IMR-90 (cell line): ENCODE results near the gene DSTYK. TPM values are rescaled to one million over a fixed set of nuclear protein-coding genes. Genes with fewer than 3 reads are reported as not detected.

Experiments used
- ATAC-seq: fragments of 200-7000 bp; cut with Tn5 transposase; 2 replicates; pipeline ENCODE4 v1.9.1; 2020; ENCODE audit warnings: low read depth, mild to moderate bottlenecking, moderate library complexity
- BruUV-seq: library from RNA; stranded (reverse); fragments of 400-500 nt; replicated peaks from 2 replicates; lab custom pipeline; 2021; lab: Mats Ljungman, UMichigan
- CTCF ChIA-PET: fragments of 300-600 bp; formaldehyde crosslinking; extraction: SDS; loops from one replicate; lab custom pipeline; 2021; ENCODE audit warnings: antibody characterized with exemption; lab: Yijun Ruan, JAX
- POLR2A ChIA-PET: fragments of 300-600 bp; sonication (Branson Sonifier 250); formaldehyde crosslinking; loops from one replicate; lab custom pipeline; 2022; ENCODE audit warnings: antibody characterized with exemption; ENCODE audit not compliant: unreplicated experiment; lab: Charles Lee
- DNase-seq: peaks from one replicate; pipeline ENCODE4 v3.0.0; 2013
- H2AFZ ChIP-seq: replicated peaks from 2 replicates; pipeline ENCODE3; 2013; ENCODE audit warnings: low read length, mild to moderate bottlenecking; ENCODE audit not compliant: poor library complexity
- H2AK5ac ChIP-seq: 2 replicates; pipeline ENCODE4 v1.6.1; 2013; ENCODE audit warnings: low read depth, low read length, inconsistent platforms
- H2AK9ac ChIP-seq: replicated peaks from 2 replicates; pipeline ENCODE3; 2013; ENCODE audit warnings: mild to moderate bottlenecking, low read depth, low read length, moderate library complexity; ENCODE audit not compliant: poor library complexity
- H2BK120ac ChIP-seq: 2 replicates; pipeline ENCODE4 v1.6.1; 2013; ENCODE audit warnings: low read depth, low read length, inconsistent platforms
- H2BK15ac ChIP-seq: 3 replicates; pipeline ENCODE4 v1.6.1; 2013; ENCODE audit warnings: low read depth, low read length, inconsistent platforms
- H2BK20ac ChIP-seq: 2 replicates; pipeline ENCODE4 v1.6.1; 2013; ENCODE audit warnings: low read depth, mild to moderate bottlenecking, inconsistent platforms, low read length, moderate library complexity
- H2BK5ac ChIP-seq: 2 replicates; pipeline ENCODE4 v1.6.1; 2013; ENCODE audit warnings: mild to moderate bottlenecking, low read depth, low read length, inconsistent platforms; ENCODE audit not compliant: poor library complexity, severe bottlenecking
- H3K14ac ChIP-seq: replicated peaks from 2 replicates; pipeline ENCODE4 v1.6.1; 2013; ENCODE audit warnings: low read depth, low read length, inconsistent platforms
- H3K18ac ChIP-seq: 2 replicates; pipeline ENCODE4 v1.6.1; 2013; ENCODE audit warnings: low read depth, low read length, control low read depth
- H3K23ac ChIP-seq: 2 replicates; pipeline ENCODE4 v1.6.1; 2013; ENCODE audit warnings: low read depth, low read length, inconsistent platforms
- H3K27ac ChIP-seq: 2 replicates; pipeline ENCODE4 v1.5.1; 2013; ENCODE audit warnings: mild to moderate bottlenecking, control low read depth, low read length; ENCODE audit not compliant: insufficient read depth
- H3K27me3 ChIP-seq: 2 replicates; pipeline ENCODE4 v1.6.1; 2013; ENCODE audit warnings: low read length; ENCODE audit not compliant: control insufficient read depth, insufficient read depth
- H3K36me3 ChIP-seq: 2 replicates; pipeline ENCODE4 v1.6.1; 2013; ENCODE audit warnings: low read length, mixed read lengths; ENCODE audit not compliant: control insufficient read depth, insufficient read depth
- H3K4ac ChIP-seq: 2 replicates; pipeline ENCODE4 v1.6.1; 2013; ENCODE audit warnings: low read depth, low read length, inconsistent platforms
- H3K4me1 ChIP-seq: 2 replicates; pipeline ENCODE4 v1.6.1; 2013; ENCODE audit warnings: low read length, mixed read lengths; ENCODE audit not compliant: control insufficient read depth, insufficient read depth
- H3K4me2 ChIP-seq: 2 replicates; pipeline ENCODE4 v1.6.1; 2013; ENCODE audit warnings: low read depth, mild to moderate bottlenecking, control low read depth, low read length, moderate library complexity
- H3K4me3 ChIP-seq: 2 replicates; pipeline ENCODE4 v1.5.1; 2013; ENCODE audit warnings: low read depth, mild to moderate bottlenecking, control low read depth, low read length, moderate library complexity; ENCODE audit not compliant: insufficient read depth
- H3K56ac ChIP-seq: 2 replicates; pipeline ENCODE4 v1.6.1; 2013; ENCODE audit warnings: low read length, inconsistent platforms; ENCODE audit not compliant: insufficient read depth; ENCODE audit errors: extremely low read depth
- H3K79me1 ChIP-seq, 2 experiments: 2 replicates each; pipeline ENCODE4 v1.6.1; 2013; ENCODE audit warnings: low read length in 2 of 2, inconsistent platforms in 1 of 2, low read depth in 1 of 2
- H3K9ac ChIP-seq: 2 replicates; pipeline ENCODE4 v1.6.1; 2013; ENCODE audit warnings: low read depth, low read length, control low read depth
- H3K9me1 ChIP-seq: 2 replicates; pipeline ENCODE4 v1.6.1; 2013; ENCODE audit warnings: low read length, inconsistent platforms; ENCODE audit not compliant: insufficient read depth
- H3K9me3 ChIP-seq: 2 replicates; pipeline ENCODE4 v1.6.1; 2013; ENCODE audit warnings: low read length; ENCODE audit not compliant: control insufficient read depth, insufficient read depth
- H4K20me1 ChIP-seq: 2 replicates; pipeline ENCODE4 v1.6.1; 2013; ENCODE audit warnings: low read length, inconsistent platforms; ENCODE audit not compliant: insufficient read depth
- H4K5ac ChIP-seq: 2 replicates; pipeline ENCODE4 v1.6.1; 2013; ENCODE audit warnings: mild to moderate bottlenecking, low read depth, low read length, control low read depth
- H4K8ac ChIP-seq, 2 experiments: 2 replicates each; pipeline ENCODE4 v1.6.1; 2013; ENCODE audit warnings: low read depth in 2 of 2, low read length in 2 of 2, control low read depth in 1 of 2, inconsistent platforms in 1 of 2
- H4K91ac ChIP-seq: 2 replicates; pipeline ENCODE4 v1.6.1; 2013; ENCODE audit warnings: low read depth, low read length, inconsistent platforms; ENCODE audit not compliant: insufficient read depth
- BHLHE40 ChIP-seq: fragments of 150-350 bp; IDR thresholded peaks from 2 replicates; pipeline ENCODE4 v1.6.1; 2016; ENCODE audit warnings: mild to moderate bottlenecking, low read depth, low read length
- CEBPB ChIP-seq: IDR thresholded peaks from 2 replicates; pipeline ENCODE4 v1.6.1; 2012; ENCODE audit warnings: low read depth, low read length, improper control_type of control experiment
- CHD1 ChIP-seq: IDR thresholded peaks from 2 replicates; pipeline ENCODE4 v1.6.1; 2012; ENCODE audit warnings: low read depth, low read length, improper control_type of control experiment
- CTCF ChIP-seq: conservative IDR thresholded peaks from 2 replicates; pipeline ENCODE4 v1.5.1; 2012; ENCODE audit warnings: mild to moderate bottlenecking, low read depth, low read length, improper control_type of control experiment
- ELK1 ChIP-seq: fragments of 150-350 bp; IDR thresholded peaks from 2 replicates; pipeline ENCODE4 v1.6.1; 2016; ENCODE audit warnings: low read depth, mild to moderate bottlenecking, low read length, moderate library complexity, borderline replicate concordance
- FOS ChIP-seq: fragments of 150-350 bp; IDR thresholded peaks from 2 replicates; pipeline ENCODE4 v1.6.1; 2016; ENCODE audit warnings: low read depth, low read length
- MAFK ChIP-seq: IDR thresholded peaks from 2 replicates; pipeline ENCODE4 v1.6.1; 2012; ENCODE audit warnings: low read depth, low read length, improper control_type of control experiment
- MAZ ChIP-seq: IDR thresholded peaks from 2 replicates; pipeline ENCODE4 v1.6.1; 2012; ENCODE audit warnings: low read depth, mild to moderate bottlenecking, low read length, improper control_type of control experiment, moderate library complexity, borderline replicate concordance
- MXI1 ChIP-seq: IDR thresholded peaks from 2 replicates; pipeline ENCODE4 v1.6.1; 2012; ENCODE audit warnings: low read depth, mild to moderate bottlenecking, low read length, moderate library complexity, borderline replicate concordance
- NFE2L2 ChIP-seq: fragments of 150-350 bp; IDR thresholded peaks from 2 replicates; pipeline ENCODE4 v1.6.1; 2016; ENCODE audit warnings: low read depth, mild to moderate bottlenecking, low read length
- POLR2A ChIP-seq: IDR thresholded peaks from 2 replicates; pipeline ENCODE4 v1.6.1; 2012; ENCODE audit warnings: mild to moderate bottlenecking, low read depth, low read length
- RAD21 ChIP-seq: IDR thresholded peaks from 2 replicates; pipeline ENCODE4 v1.6.1; 2012; ENCODE audit warnings: low read length, improper control_type of control experiment
- RCOR1 ChIP-seq: IDR thresholded peaks from 2 replicates; pipeline ENCODE4 v1.6.1; 2012; ENCODE audit warnings: mild to moderate bottlenecking, low read length, improper control_type of control experiment; ENCODE audit not compliant: insufficient replicate concordance
- RFX5 ChIP-seq: IDR thresholded peaks from 2 replicates; pipeline ENCODE4 v1.8.0; 2012; ENCODE audit warnings: low read depth, mild to moderate bottlenecking, low read length, moderate library complexity
- SMC3 ChIP-seq: fragments of 150-350 bp; IDR thresholded peaks from 2 replicates; pipeline ENCODE4 v1.6.1; 2016; ENCODE audit warnings: low read depth, mild to moderate bottlenecking, antibody characterized with exemption, low read length, moderate library complexity
- USF2 ChIP-seq: fragments of 150-350 bp; IDR thresholded peaks from 2 replicates; pipeline ENCODE4 v1.6.1; 2017; ENCODE audit warnings: mild to moderate bottlenecking, antibody characterized with exemption, low read length, low read depth
- WGBS, 2 experiments: methylation state at CpG; one replicate each; pipeline versions ENCODE4 v1.1.5 to v1.1.7; 2013; ENCODE audit warnings: missing lambda C conversion rate in 2 of 2; ENCODE audit not compliant: insufficient read length in 1 of 2; ENCODE audit errors: extremely low coverage in 2 of 2; 5-methylcytosine and 5-hydroxymethylcytosine counted together
- dilution Hi-C: fragments of 300-500 bp; cut with HindIII; formaldehyde crosslinking; loops from one replicate; pipeline ENCODE4 v1.14.3; 2018; ENCODE audit warnings: low sequenced_read_pairs; ENCODE audit not compliant: unreplicated experiment
- in situ Hi-C: fragments of 300-500 bp; cut with MboI; formaldehyde crosslinking; loops from 3 replicates; pipeline ENCODE4 v1.14.3; 2019; ENCODE audit warnings: low sequenced_read_pairs, inconsistent platforms, mixed read lengths
- intact Hi-C: fragments of 100-400 bp; cut with micrococcal nuclease; formaldehyde crosslinking; loops from 2 replicates; pipeline ENCODE4 v1.10.0; 2022
- polyA plus RNA-seq, 3 experiments: library from polyadenylated mRNA; depleted of rRNA; stranded (reverse); fragments of >200 nt; gene quantifications; 2 replicates each; pipeline ENCODE4 v1.2.3, GENCODE V29; 2012; ENCODE audit warnings: low replicate concordance in 1 of 3
- total RNA-seq: library from RNA; depleted of rRNA; stranded (reverse); fragments of >200 nt; gene quantifications from 2 replicates; pipeline ENCODE4 v1.2.3, GENCODE V29; 2012

Gene DSTYK
- total and polyA plus RNA-seq, 2 of the 4 experiments (the other 2 are of a cell fraction) = 8.0 to 18.3 TPM

GRCh38 chr1:205107327-205107726 is 104.2 kb downstream of the DSTYK start:
- no peak overlapping the region for H3K27ac ChIP-seq
- H3K79me1 ChIP-seq = peaks cover 12 to 14% of the 10 kb centered on the region in 2 experiments; a peak in 3 of 4 replicates
- dilution Hi-C loops = no loop called here
- no peaks in the 10 kb centered on the region for H4K20me1 ChIP-seq
- H4K5ac ChIP-seq = no peak overlapping the region
- no peak overlapping the region for H2BK5ac ChIP-seq
- H3K9ac ChIP-seq = no peak overlapping the region
- no peak overlapping the region for H3K4me3 ChIP-seq
- H3K36me3 ChIP-seq = peaks cover 26% of the 10 kb centered on the region
- intact Hi-C loops = no loop called here
- TF ChIP-seq USF2 (no peak), RFX5 (no peak), FOS (no peak), MXI1 (no peak), RCOR1 (no peak), RAD21 (no peak), MAZ (no peak), POLR2A (no peak), MAFK (no peak), CEBPB (no peak), SMC3 (no peak), CTCF (no peak), ELK1 (no peak), CHD1 (no peak), BHLHE40 (no peak), NFE2L2 (no peak)
- no CpG with 5 or more reads among the region's 4 CpGs for WGBS, 2 experiments
- no peak overlapping the region for H3K4ac ChIP-seq
- ChIA-PET CTCF (no interaction called here), POLR2A (no interaction called here)
- no peaks in the 10 kb centered on the region for H3K4me1 ChIP-seq
- no peak overlapping the region for H3K56ac ChIP-seq
- no peak overlapping the region for H2AK9ac ChIP-seq
- H3K9me3 ChIP-seq = no peaks in the 10 kb centered on the region
- no peak overlapping the region for H3K18ac ChIP-seq
- ATAC-seq (no peak), DNase-seq (no peak)
- H2BK15ac ChIP-seq = no peak overlapping the region
- no peak overlapping the region for H2BK20ac ChIP-seq
- H3K27me3 ChIP-seq = no peaks in the 10 kb centered on the region
- H2AK5ac ChIP-seq = no peak overlapping the region
- no peak overlapping the region for H3K14ac ChIP-seq
- no peak overlapping the region for H3K23ac ChIP-seq
- no TSS peak for BruUV-seq
- in situ Hi-C loops = no loop called here
- H2AFZ ChIP-seq = no peak overlapping the region
- no peak overlapping the region for H4K8ac ChIP-seq
- H3K9me1 ChIP-seq = peaks cover 5% of the 10 kb centered on the region
- H3K4me2 ChIP-seq = no peak overlapping the region
- no peak overlapping the region for H2BK120ac ChIP-seq
- H4K91ac ChIP-seq = no peak overlapping the region
